ENCODE data around the gene DMAC2L.

- TF ChIP-seq, protein P1, sequence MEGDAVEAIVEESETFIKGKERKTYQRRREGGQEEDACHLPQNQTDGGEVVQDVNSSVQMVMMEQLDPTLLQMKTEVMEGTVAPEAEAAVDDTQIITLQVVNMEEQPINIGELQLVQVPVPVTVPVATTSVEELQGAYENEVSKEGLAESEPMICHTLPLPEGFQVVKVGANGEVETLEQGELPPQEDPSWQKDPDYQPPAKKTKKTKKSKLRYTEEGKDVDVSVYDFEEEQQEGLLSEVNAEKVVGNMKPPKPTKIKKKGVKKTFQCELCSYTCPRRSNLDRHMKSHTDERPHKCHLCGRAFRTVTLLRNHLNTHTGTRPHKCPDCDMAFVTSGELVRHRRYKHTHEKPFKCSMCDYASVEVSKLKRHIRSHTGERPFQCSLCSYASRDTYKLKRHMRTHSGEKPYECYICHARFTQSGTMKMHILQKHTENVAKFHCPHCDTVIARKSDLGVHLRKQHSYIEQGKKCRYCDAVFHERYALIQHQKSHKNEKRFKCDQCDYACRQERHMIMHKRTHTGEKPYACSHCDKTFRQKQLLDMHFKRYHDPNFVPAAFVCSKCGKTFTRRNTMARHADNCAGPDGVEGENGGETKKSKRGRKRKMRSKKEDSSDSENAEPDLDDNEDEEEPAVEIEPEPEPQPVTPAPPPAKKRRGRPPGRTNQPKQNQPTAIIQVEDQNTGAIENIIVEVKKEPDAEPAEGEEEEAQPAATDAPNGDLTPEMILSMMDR (IDR thresholded peaks at IDR 0.05): no peak
- TF ChIP-seq POLR2AphosphoS5 (IDR thresholded peaks at IDR 0.05; ENCODE audit: low read depth, low read length) (no peak), TCF7L2 (IDR thresholded peaks at IDR 0.05; ENCODE audit: low read depth, low read length) (no peak), SIN3A (IDR thresholded peaks at IDR 0.05; ENCODE audit: borderline replicate concordance, insufficient read depth, low read depth, low read length) (no peak)
Measured at GRCh38 chr14:50299585-50299984, 12.5 kb upstream of the DMAC2L start.
